Activated CD4-positive, alpha-beta T cell treated with anti-CD3 and anti-CD28 coated beads for 24 hours (primary cell): ENCODE data around the gene PATJ.
A peak's percentile ranks its signal among the peaks of the same experiment; 100 is the strongest.
"Not testable (repeated sequence)": the region's sequence is repeated elsewhere in the genome, so short reads cannot be mapped to it uniquely, and the experiment has no call there.

Experiments used
- DNase-seq, 2 donors: peaks; one replicate each; pipeline ENCODE4 v3.0.0-alpha.2; 2020; ENCODE audit warnings: low read depth in 2 of 2

The PATJ gene

GRCh38 chr1:61818992-61819391 lies 76.7 kb downstream of the PATJ start:
- no peak for DNase-seq

GRCh38 chr1:61819421-61819820 lies 77.1 kb downstream of the PATJ start:
- DNase-seq = no peak

- no peak for DNase-seq
These were observed 83.1 kb downstream of the PATJ start for GRCh38 chr1:61825393-61825792.

GRCh38 chr1:61828805-61829204 lies 86.5 kb downstream of the PATJ start:
- DNase-seq = no peak

GRCh38 chr1:61836649-61837048 lies 94.4 kb downstream of the PATJ start:
- no peak for DNase-seq

- DNase-seq = not testable (repeated sequence)
These were observed 95.3 kb downstream of the PATJ start for GRCh38 chr1:61837607-61838006.

GRCh38 chr1:61839679-61840078 lies 97.4 kb downstream of the PATJ start:
- no peak for DNase-seq

GRCh38 chr1:61842036-61842435 lies 99.8 kb downstream of the PATJ start:
- DNase-seq = no peak

GRCh38 chr1:61842863-61843514 lies 100.7 kb downstream of the PATJ start:
- no peak for DNase-seq

GRCh38 chr1:61844006-61844405 lies 101.7 kb downstream of the PATJ start:
- DNase-seq = no peak

- DNase-seq = not testable (repeated sequence)
These were observed 102.4 kb downstream of the PATJ start for GRCh38 chr1:61844664-61845063.

GRCh38 chr1:61851235-61851634 lies 109.0 kb downstream of the PATJ start:
- DNase-seq = no peak

GRCh38 chr1:61851849-61852669 lies 109.8 kb downstream of the PATJ start:
- DNase-seq = peak in 1 of 2 donors; percentile 17

- DNase-seq = no peak
These were observed 110.4 kb downstream of the PATJ start for GRCh38 chr1:61852670-61853015.

GRCh38 chr1:61853583-61853982 lies 111.3 kb downstream of the PATJ start:
- DNase-seq = no peak

- DNase-seq = no peak
These were observed 122.2 kb downstream of the PATJ start for GRCh38 chr1:61864489-61864888.

- DNase-seq = no peak
These were observed 123.5 kb downstream of the PATJ start for GRCh38 chr1:61865646-61866220.

- no peak for DNase-seq
These were observed 127.4 kb downstream of the PATJ start for GRCh38 chr1:61869691-61870109.

GRCh38 chr1:61872206-61872605 lies 129.9 kb downstream of the PATJ start:
- no peak for DNase-seq

- DNase-seq = no peak
These were observed 131.3 kb downstream of the PATJ start for GRCh38 chr1:61873581-61873980.

- no peak for DNase-seq
These were observed 131.7 kb downstream of the PATJ start for GRCh38 chr1:61873994-61874393.

- no peak for DNase-seq
These were observed 132.9 kb downstream of the PATJ start for GRCh38 chr1:61875198-61875597.

GRCh38 chr1:61879887-61880474 lies 137.7 kb downstream of the PATJ start:
- not testable (repeated sequence) for DNase-seq
